Cardiac atrium fibroblast (primary cell): ENCODE data around the gene DNAI4. TPM values are rescaled to one million over a fixed set of nuclear protein-coding genes. Genes with fewer than 3 reads are reported as not detected.

Experiments used
- total RNA-seq: library from RNA; depleted of rRNA; stranded (reverse); fragments of >200 nt; gene quantifications from 2 replicates; pipeline ENCODE4 v1.2.3, GENCODE V29; 2015

DNAI4 gene
- 1.5 and 5.4 TPM in 2 replicates for total RNA-seq

GRCh38 chr1:66924756-66925557 is at the start of gene DNAI4, which contains the start of gene MIER1:
Gene DNAI4 (minus strand): TSS chr1:66924856. CDS start chr1:66924831, 25 bp downstream.
Gene MIER1 (plus strand): TSS chr1:66924990. CDS start chr1:66925029, 39 bp downstream.

Other genes with a start within 250 kb of the DNAI4 start
- gene DYNLT5, start 172.4 kb downstream of the DNAI4 start, total RNA-seq: 1.5 TPM in 1 of 2 replicates, not detected in the other
- gene INSL5, start 123.6 kb downstream of the DNAI4 start, total RNA-seq: not detected in 2 replicates
- gene MIER1, start 134 bp upstream of the DNAI4 start, total RNA-seq: 15.9 and 18.0 TPM in 2 replicates
- gene SLC35D1, start 129.3 kb upstream of the DNAI4 start, total RNA-seq: 8.9 and 9.0 TPM in 2 replicates
- not detected in 2 replicates for gene C1orf141, start 210.1 kb upstream of the DNAI4 start, total RNA-seq
- gene IL23R, start 241.6 kb upstream of the DNAI4 start, total RNA-seq: not detected in 2 replicates